SK-N-SH treated with all-trans-retinoic acid at 6 μM for 48 hours (cell line): Measurements from ENCODE around the gene ZNF230.

Experiments used
- ATAC-seq: fragments of 200-7000 bp; cut with Tn5 transposase; 3 replicates; pipeline ENCODE4 v1.9.1; 2020; ENCODE audit warnings: mild to moderate bottlenecking, moderate library complexity
- ARNTL ChIP-seq: fragments of 450-650 bp; formaldehyde crosslinking; IDR thresholded peaks from 2 replicates; pipeline ENCODE4 v1.5.0; 2020; ENCODE audit warnings: low read depth, mild to moderate bottlenecking, moderate library complexity, borderline replicate concordance
- BACH2 ChIP-seq: fragments of 250-450 bp; sonication (Bioruptor Pico); IDR thresholded peaks from 2 replicates; pipeline ENCODE4 v1.9.0; 2021; ENCODE audit warnings: mild to moderate bottlenecking, borderline replicate concordance
- CREB5 ChIP-seq: fragments of 250-450 bp; sonication (Bioruptor Pico); IDR thresholded peaks from 2 replicates; pipeline ENCODE4 v1.5.1; 2020; ENCODE audit warnings: low read depth, mild to moderate bottlenecking, moderate library complexity
- CSDC2 ChIP-seq: fragments of 250-450 bp; sonication (Bioruptor Pico); IDR thresholded peaks from 2 replicates; pipeline ENCODE4 v1.5.0; 2020; ENCODE audit warnings: mild to moderate bottlenecking, moderate library complexity
- CSRNP3 ChIP-seq: fragments of 250-450 bp; sonication (Bioruptor Pico); IDR thresholded peaks from 2 replicates; pipeline ENCODE4 v1.5.1; 2021; ENCODE audit warnings: mild to moderate bottlenecking, moderate library complexity
- GLIS3 ChIP-seq: fragments of 250-450 bp; sonication (Bioruptor Pico); IDR thresholded peaks from 2 replicates; pipeline ENCODE4 v1.5.0; 2020; ENCODE audit warnings: mild to moderate bottlenecking, moderate library complexity
- OSR1 ChIP-seq: fragments of 250-450 bp; sonication (Bioruptor Pico); IDR thresholded peaks from 2 replicates; pipeline ENCODE4 v1.8.0; 2022; ENCODE audit warnings: moderate library complexity, mild to moderate bottlenecking, inconsistent platforms
- PATZ1 ChIP-seq: fragments of 250-450 bp; sonication (Bioruptor Pico); IDR thresholded peaks from 2 replicates; pipeline ENCODE4 v1.8.0; 2020; ENCODE audit warnings: mild to moderate bottlenecking, moderate library complexity, borderline replicate concordance
- POU6F1 ChIP-seq: fragments of 250-450 bp; sonication (Bioruptor Pico); IDR thresholded peaks from 2 replicates; pipeline ENCODE4 v1.8.0; 2021; ENCODE audit warnings: low read depth, mild to moderate bottlenecking, moderate library complexity, borderline replicate concordance
- PPARA ChIP-seq: fragments of 250-450 bp; sonication (Bioruptor Pico); IDR thresholded peaks from 2 replicates; pipeline ENCODE4 v1.5.0; 2020; ENCODE audit warnings: mild to moderate bottlenecking, borderline replicate concordance
- RARB ChIP-seq: fragments of 250-450 bp; sonication (Bioruptor Pico); IDR thresholded peaks from 2 replicates; pipeline ENCODE4 v1.8.0; 2021; ENCODE audit warnings: mild to moderate bottlenecking, moderate library complexity
- TCF4 ChIP-seq: fragments of 250-450 bp; sonication (Bioruptor Pico); IDR thresholded peaks from 2 replicates; pipeline ENCODE4 v1.8.0; 2021; ENCODE audit warnings: mild to moderate bottlenecking, moderate library complexity, borderline replicate concordance
- ZNF565 ChIP-seq: fragments of 450-650 bp; formaldehyde crosslinking; conservative IDR thresholded peaks from 2 replicates; pipeline ENCODE4 v1.5.0; 2020; ENCODE audit warnings: low read depth, mild to moderate bottlenecking, moderate library complexity
- ZNF70 ChIP-seq: fragments of 450-650 bp; formaldehyde crosslinking; IDR thresholded peaks from 2 replicates; pipeline ENCODE4 v1.5.0; 2020; ENCODE audit warnings: mild to moderate bottlenecking, moderate library complexity
- ZNF8 ChIP-seq: fragments of 450-650 bp; formaldehyde crosslinking; IDR thresholded peaks from 2 replicates; pipeline ENCODE4 v1.5.0; 2020; ENCODE audit warnings: mild to moderate bottlenecking, moderate library complexity

Gene ZNF230

GRCh38 chr19:44026622-44027021, 23.9 kb downstream of the ZNF230 start:
- TF ChIP-seq CSRNP3 (CRISPR knock-in tag) (no peak), TCF4 (CRISPR knock-in tag) (no peak), PATZ1 (CRISPR knock-in tag) (no peak), RARB (CRISPR knock-in tag) (no peak), ZNF70 (CRISPR knock-in tag) (no peak), ARNTL (CRISPR knock-in tag) (no peak), POU6F1 (CRISPR knock-in tag) (no peak)
- ATAC-seq: no peak

GRCh38 chr19:44032001-44032610, 29.3 kb downstream of the ZNF230 start:
- TF ChIP-seq ZNF8: no peak
- ATAC-seq: no peak

GRCh38 chr19:44042147-44042546, 39.4 kb downstream of the ZNF230 start:
- no peak for ATAC-seq
- no peak for TF ChIP-seq PPARA (CRISPR knock-in tag)

GRCh38 chr19:44050740-44051649, 48.2 kb downstream of the ZNF230 start:
- peak; percentile 20 for ATAC-seq
- no peak for TF ChIP-seq GLIS3 (CRISPR knock-in tag)
- no peak for TF ChIP-seq BACH2
- TF ChIP-seq PATZ1 (CRISPR knock-in tag): no peak
- no peak for TF ChIP-seq CREB5 (CRISPR knock-in tag)
- TF ChIP-seq ZNF565: no peak
- no peak for TF ChIP-seq TCF4 (CRISPR knock-in tag)
- no peak for TF ChIP-seq CSDC2 (CRISPR knock-in tag)
- TF ChIP-seq OSR1 (CRISPR knock-in tag): no peak
- TF ChIP-seq ARNTL (CRISPR knock-in tag): no peak
